Activated CD8-positive, alpha-beta T cell treated with anti-CD3 and anti-CD28 coated beads, Interleukin-2, amount 10 ng/mL, durations not matched to agents 7 days and 5 days (primary cell): Measurements from ENCODE around the gene DSCAML1. TPM values are rescaled to one million over a fixed set of nuclear protein-coding genes. Genes with fewer than 3 reads are reported as not detected.
"Not testable (repeated sequence)": the region's sequence is repeated elsewhere in the genome, so short reads cannot be mapped to it uniquely, and the experiment has no call there.

Experiments
- ATAC-seq: fragments of 150-1000 bp; cut with Tn5 transposase; one replicate; pipeline ENCODE4 v1.10.0; 2021; ENCODE audit warnings: moderate library complexity
- CTCF ChIA-PET: fragments of 350-600 bp; sonication (Branson Sonifier 250); formaldehyde crosslinking; loops from one replicate; lab custom pipeline; 2021; ENCODE audit warnings: antibody characterized with exemption; lab: Charles Lee
- POLR2A ChIA-PET: fragments of 350-600 bp; sonication (Branson Sonifier 250); formaldehyde crosslinking; loops from one replicate; lab custom pipeline; 2021; ENCODE audit warnings: antibody characterized with exemption; lab: Charles Lee
- DNase-seq: peaks from one replicate; pipeline ENCODE4 v3.0.0-alpha.2; 2020
- H3K27ac Mint-ChIP-seq: one replicate; pipeline ENCODE4 v1.8.0; 2021; ENCODE audit warnings: mild to moderate bottlenecking, mixed read lengths
- H3K27me3 Mint-ChIP-seq: one replicate; pipeline ENCODE4 v1.8.0; 2021; ENCODE audit warnings: low read depth, mixed read lengths
- H3K36me3 Mint-ChIP-seq: one replicate; pipeline ENCODE4 v1.8.0; 2021; ENCODE audit warnings: low read depth, mixed read lengths
- H3K4me1 Mint-ChIP-seq: one replicate; pipeline ENCODE4 v1.8.0; 2021; ENCODE audit warnings: low read depth, mixed read lengths
- H3K4me3 Mint-ChIP-seq: one replicate; pipeline ENCODE4 v1.8.0; 2021; ENCODE audit warnings: mild to moderate bottlenecking, mixed read lengths
- H3K9me3 Mint-ChIP-seq: one replicate; pipeline ENCODE4 v1.8.0; 2022; ENCODE audit warnings: mixed read lengths; ENCODE audit not compliant: insufficient read depth
- total RNA-seq, 2 experiments: library from RNA; stranded (reverse); gene quantifications; one replicate each; pipeline ENCODE4 v1.2.3, GENCODE V29; 2021

Gene DSCAML1
- total RNA-seq, 2 experiments from 2014 or later: 0.16 to 0.37 TPM

DNA sequence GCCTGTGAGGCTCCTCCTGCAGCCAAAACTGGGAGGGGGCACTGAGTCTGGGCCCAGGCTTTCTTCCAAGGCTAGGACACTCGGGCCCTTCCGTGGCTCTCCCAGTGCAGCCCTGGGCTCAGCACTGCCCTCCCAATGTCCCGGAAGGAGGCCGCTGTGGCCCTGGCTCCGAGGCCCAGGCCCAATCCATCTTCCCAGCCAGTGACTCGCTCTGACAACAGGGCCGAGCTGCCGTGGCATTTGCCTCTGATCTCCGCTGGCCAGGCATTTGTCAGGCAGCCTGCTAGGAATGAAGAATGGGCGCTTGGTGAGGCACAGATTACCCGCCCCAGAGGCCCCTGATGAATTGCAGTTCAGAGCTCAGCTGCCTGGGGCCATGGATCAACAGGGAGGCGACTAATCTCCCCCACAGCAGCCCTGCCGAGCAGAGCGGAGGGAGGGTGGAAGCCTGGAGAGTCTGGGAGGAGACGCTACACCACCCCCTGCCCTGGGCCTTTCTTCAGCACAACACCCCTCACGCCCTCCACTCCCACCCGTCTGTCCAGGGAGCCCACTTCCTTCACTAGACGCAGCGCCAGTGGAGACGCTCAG lies 19.2 kb upstream of the DSCAML1 start:
- ChIA-PET POLR2A (interaction anchor here (1.0 to 4.7 kb wide), 15 partner anchors 8 to 390 kb away, joined by 3 to 25 read pairs (median 6); partner anchors contain the start of genes FXYD2 and IL10RA), CTCF (interaction anchor here (0.7 to 12.4 kb wide), 22 partner anchors 8 to 585 kb away, joined by 3 to 436 read pairs (median 15); partner anchors contain the start of genes FXYD2, IL10RA, PCSK7 and RNF214)
- DNase-seq: no peak
- Mint-ChIP-seq H3K36me3 (no peaks in the 10 kb centered on the region), H3K9me3 (no peaks in the 10 kb centered on the region), H3K4me3 (peak overlapping the region; percentile 68), H3K27me3 (no peaks in the 10 kb centered on the region), H3K27ac (peak overlapping the region; percentile 95), H3K4me1 (peaks cover 68% of the 10 kb centered on the region)
- ATAC-seq: no peak

DNA sequence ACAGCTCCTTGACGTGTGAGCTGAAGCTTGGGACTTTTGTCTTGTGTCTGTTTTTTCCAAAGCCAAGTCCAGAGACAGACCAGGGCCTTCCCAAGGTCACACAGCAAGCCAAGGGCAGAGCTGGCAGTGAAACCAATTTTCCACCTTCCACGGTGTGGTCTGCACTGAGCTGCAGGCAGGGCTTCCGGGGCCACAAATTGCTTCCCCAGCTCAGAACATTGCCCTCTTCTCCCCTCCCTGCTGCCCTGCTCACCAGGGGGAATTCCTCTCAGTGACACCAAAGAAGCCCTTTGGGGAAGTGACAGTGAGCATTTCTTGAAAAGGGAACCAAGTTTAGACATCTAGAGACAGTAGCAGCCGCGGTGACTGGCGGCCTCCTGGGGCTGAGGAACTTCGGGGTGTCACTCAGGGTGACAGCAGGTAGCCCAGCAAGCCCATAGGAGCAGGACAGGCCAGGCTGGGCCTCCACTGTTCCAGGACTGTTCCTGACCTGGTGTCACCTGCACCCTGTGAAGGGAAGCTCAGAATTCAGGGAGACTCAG lies 18.3 kb upstream of the DSCAML1 start:
- no peaks in the 10 kb centered on the region for H3K9me3 Mint-ChIP-seq
- ATAC-seq (peak; percentile 75), DNase-seq (peak; percentile 74)
- H3K27me3 Mint-ChIP-seq: no peaks in the 10 kb centered on the region
- H3K4me3 Mint-ChIP-seq: peak overlapping the region; percentile 68
- peaks cover 67% of the 10 kb centered on the region for H3K4me1 Mint-ChIP-seq
- CTCF ChIA-PET: interaction anchor here (0.7 to 12.4 kb wide), 18 partner anchors 9 to 584 kb away, joined by 3 to 436 read pairs (median 20); partner anchors contain the start of genes FXYD2, IL10RA, PCSK7 and TMPRSS13
- POLR2A ChIA-PET: interaction anchor here (0.6 to 4.7 kb wide), 15 partner anchors 8 to 389 kb away, joined by 3 to 25 read pairs (median 5); partner anchors contain the start of genes FXYD2 and IL10RA
- no peaks in the 10 kb centered on the region for H3K36me3 Mint-ChIP-seq
- H3K27ac Mint-ChIP-seq: peak overlapping the region; percentile 95

DNA sequence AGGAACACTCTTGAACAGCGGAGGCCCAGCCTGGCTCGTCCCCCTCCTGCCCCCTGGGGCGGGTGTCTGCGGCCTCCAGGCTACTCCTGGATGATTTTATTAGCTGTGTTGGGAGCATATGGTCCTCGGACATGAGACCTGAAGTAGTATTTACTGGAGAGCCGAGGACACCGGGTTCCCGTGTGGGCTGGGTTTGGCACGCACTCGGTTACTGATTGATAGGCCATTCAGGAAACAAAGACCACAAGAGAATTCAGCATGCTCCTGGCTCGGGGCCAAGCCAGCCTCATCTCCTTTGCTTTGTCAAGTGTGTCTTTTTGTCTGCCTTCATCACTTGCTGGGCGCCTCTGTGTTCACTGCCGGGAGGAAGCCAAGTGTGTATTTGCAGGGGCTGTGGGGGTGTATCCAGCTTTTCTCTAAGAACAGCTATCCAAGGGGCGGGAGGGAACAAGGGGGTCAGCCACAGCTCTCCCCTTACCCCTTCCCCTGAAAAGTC lies 17.8 kb upstream of the DSCAML1 start:
- Mint-ChIP-seq H3K36me3 (no peaks in the 10 kb centered on the region), H3K27me3 (no peaks in the 10 kb centered on the region), H3K4me1 (peaks cover 66% of the 10 kb centered on the region), H3K4me3 (peak overlapping the region; percentile 68), H3K9me3 (no peaks in the 10 kb centered on the region), H3K27ac (peak overlapping the region; percentile 95)
- peak; percentile 92 for DNase-seq
- peak; percentile 66 for ATAC-seq
- POLR2A ChIA-PET: interaction anchor here (0.6 to 4.7 kb wide), 17 partner anchors 7 to 477 kb away, joined by 3 to 25 read pairs (median 5); partner anchors contain the start of genes FXYD2 and IL10RA
- CTCF ChIA-PET: interaction anchor here (0.7 to 12.4 kb wide), 15 partner anchors 9 to 583 kb away, joined by 3 to 436 read pairs (median 21); partner anchors contain the start of genes FXYD2, IL10RA, PCSK7 and TMPRSS13

DNA sequence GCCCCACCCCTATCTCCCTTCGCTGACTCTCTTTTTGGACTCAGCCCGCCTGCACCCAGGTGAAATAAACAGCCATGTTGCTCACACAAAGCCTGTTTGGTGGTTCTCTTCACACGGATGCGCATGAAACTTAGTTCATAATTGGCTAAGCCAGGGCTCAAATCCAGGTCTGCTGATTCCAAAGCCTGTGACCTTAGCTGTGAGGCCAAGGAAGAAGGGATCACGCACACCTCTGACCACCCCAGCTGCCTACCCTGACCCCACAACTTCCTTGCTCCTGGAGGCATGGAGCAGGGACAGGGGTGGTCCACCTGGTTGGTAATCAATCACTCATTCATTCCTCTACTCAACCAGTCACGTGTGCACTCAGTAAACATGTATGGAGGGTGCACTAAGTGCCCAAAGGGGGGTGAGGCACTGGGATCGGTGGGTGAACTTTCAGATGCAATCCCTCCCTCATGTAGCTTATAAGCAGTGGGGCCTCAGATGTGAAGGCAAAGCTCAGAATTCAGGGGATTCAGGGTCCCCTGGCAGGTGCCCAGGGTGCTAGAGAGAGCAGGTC lies 17.3 kb upstream of the DSCAML1 start:
- ChIA-PET POLR2A (interaction anchor here (0.6 to 4.7 kb wide), 12 partner anchors 8 to 476 kb away, joined by 3 to 25 read pairs (median 6); partner anchors contain the start of genes FXYD2 and IL10RA), CTCF (interaction anchor here (1.1 to 12.4 kb wide), 9 partner anchors 10 to 389 kb away, joined by 3 to 436 read pairs (median 34); partner anchors contain the start of genes FXYD2 and IL10RA)
- Mint-ChIP-seq H3K27me3 (no peaks in the 10 kb centered on the region), H3K27ac (peak overlapping the region; percentile 95), H3K36me3 (no peaks in the 10 kb centered on the region), H3K9me3 (no peaks in the 10 kb centered on the region), H3K4me3 (no peak overlapping the region), H3K4me1 (peaks cover 69% of the 10 kb centered on the region)
- ATAC-seq (no peak), DNase-seq (no peak)

DNA sequence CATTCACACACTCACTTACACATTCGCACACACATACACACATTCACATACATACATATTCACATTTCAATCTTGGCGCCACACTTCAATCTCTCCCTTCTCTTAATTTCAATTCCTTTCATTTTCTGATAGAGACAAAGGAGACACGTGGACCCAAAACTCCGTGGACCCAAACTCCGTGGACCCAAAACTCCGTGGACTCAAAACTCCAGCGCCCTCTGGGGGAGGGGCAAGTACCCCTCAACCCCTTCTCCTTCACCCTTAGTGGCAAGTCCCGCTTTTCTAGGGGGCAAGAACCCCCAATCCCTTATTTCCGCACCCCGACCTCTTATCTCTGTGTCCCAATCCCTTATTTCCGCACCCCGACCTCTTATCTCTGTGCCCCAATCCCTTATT lies 13.0 kb upstream of the DSCAML1 start:
- H3K27me3 Mint-ChIP-seq, POLR2A ChIA-PET, H3K4me3 Mint-ChIP-seq, H3K9me3 Mint-ChIP-seq, H3K36me3 Mint-ChIP-seq, DNase-seq, ATAC-seq: not testable (repeated sequence)
- CTCF ChIA-PET: interaction anchor here (0.9 to 7.9 kb wide), 8 partner anchors 10 to 482 kb away, joined by 3 to 404 read pairs (median 40); partner anchors contain the start of genes CEP164 and FXYD2
- Mint-ChIP-seq H3K4me1 (peaks cover 45% of the 10 kb centered on the region), H3K27ac (peak overlapping the region; percentile 10)

DNA sequence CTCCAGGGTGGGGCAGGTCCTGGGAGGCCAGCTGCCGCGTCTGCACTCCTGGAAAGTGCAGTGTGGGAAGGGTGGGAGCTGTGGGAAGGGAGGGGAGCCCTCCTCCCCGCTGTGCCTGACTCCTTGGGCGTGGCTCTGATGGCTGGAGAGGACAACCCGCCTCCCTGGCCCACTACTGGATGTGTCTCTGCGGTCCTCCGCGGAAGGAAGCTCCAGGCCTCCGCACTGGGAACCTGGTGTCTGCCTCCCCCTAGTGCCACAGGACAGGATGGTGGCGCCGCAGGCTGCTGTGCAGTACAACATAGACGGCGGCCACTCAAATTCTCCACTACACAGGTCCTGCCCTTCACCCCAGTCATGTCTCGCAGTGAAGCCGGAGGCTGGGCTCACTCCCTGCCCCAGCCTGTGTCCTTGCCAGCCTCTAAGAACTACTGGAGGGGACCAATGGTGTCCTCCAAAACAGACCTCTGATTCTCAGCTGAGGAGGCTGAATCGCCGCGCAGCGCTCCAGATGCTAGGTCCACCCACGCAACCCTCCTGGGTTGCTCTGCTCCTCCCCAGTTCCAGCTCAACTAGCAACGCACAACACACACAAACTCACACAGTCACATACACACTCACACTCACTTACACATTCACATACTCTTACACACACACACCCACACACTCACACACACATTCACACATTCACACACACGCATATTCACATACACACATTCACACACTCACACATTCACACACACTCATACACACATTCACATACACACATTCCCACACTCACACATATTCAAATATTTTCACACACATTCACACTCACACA lies 12.4 kb upstream of the DSCAML1 start:
- H3K4me1 Mint-ChIP-seq: peaks cover 39% of the 10 kb centered on the region
- peak overlapping the region; percentile 10 for H3K27ac Mint-ChIP-seq
- no peaks in the 10 kb centered on the region for H3K9me3 Mint-ChIP-seq
- peak; percentile 88 for ATAC-seq
- no peaks in the 10 kb centered on the region for H3K27me3 Mint-ChIP-seq
- DNase-seq: peak; percentile 71
- H3K36me3 Mint-ChIP-seq: no peaks in the 10 kb centered on the region
- ChIA-PET POLR2A (interaction anchor here (0.6 to 1.4 kb wide), 3 partner anchors 8 to 21 kb away, joined by 3 to 6 read pairs (median 3); no protein-coding TSS in a partner anchor), CTCF (interaction anchor here (0.9 to 7.9 kb wide), 16 partner anchors 9 to 482 kb away, joined by 3 to 404 read pairs (median 11); partner anchors contain the start of genes CEP164 and FXYD2)
- H3K4me3 Mint-ChIP-seq: no peak overlapping the region

DNA sequence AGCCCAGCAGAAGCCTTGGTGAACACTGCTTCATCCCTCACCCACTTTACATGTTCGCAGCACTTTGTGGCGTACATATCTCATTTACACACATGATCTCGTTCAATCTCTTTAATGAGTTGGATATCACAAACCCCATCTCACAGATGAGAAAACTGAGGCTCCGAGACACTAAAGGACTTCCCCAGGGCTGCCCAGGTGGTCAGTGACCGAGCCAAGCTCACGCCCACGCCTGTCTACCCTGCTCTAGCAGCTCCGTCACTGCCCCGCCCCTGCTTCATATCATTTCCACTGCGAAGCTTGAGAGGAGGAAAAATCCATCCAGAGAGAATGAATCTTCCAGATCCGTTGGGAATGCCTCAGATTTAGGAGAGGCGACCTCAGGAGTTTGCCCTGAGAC lies 11.8 kb upstream of the DSCAML1 start:
- Mint-ChIP-seq H3K4me3 (no peak overlapping the region), H3K27me3 (no peaks in the 10 kb centered on the region), H3K36me3 (no peaks in the 10 kb centered on the region), H3K4me1 (peaks cover 33% of the 10 kb centered on the region), H3K9me3 (no peaks in the 10 kb centered on the region), H3K27ac (no peak overlapping the region)
- ATAC-seq (no peak), DNase-seq (no peak)
- POLR2A ChIA-PET: interaction anchor here (1.0 to 1.4 kb wide), 2 partner anchors 9 to 14 kb away, joined by 3 to 6 read pairs; no protein-coding TSS in a partner anchor
- CTCF ChIA-PET: interaction anchor here (0.7 to 7.9 kb wide), 24 partner anchors 8 to 481 kb away, joined by 3 to 404 read pairs (median 10); partner anchors contain the start of genes CEP164, FXYD2 and IL10RA

DNA sequence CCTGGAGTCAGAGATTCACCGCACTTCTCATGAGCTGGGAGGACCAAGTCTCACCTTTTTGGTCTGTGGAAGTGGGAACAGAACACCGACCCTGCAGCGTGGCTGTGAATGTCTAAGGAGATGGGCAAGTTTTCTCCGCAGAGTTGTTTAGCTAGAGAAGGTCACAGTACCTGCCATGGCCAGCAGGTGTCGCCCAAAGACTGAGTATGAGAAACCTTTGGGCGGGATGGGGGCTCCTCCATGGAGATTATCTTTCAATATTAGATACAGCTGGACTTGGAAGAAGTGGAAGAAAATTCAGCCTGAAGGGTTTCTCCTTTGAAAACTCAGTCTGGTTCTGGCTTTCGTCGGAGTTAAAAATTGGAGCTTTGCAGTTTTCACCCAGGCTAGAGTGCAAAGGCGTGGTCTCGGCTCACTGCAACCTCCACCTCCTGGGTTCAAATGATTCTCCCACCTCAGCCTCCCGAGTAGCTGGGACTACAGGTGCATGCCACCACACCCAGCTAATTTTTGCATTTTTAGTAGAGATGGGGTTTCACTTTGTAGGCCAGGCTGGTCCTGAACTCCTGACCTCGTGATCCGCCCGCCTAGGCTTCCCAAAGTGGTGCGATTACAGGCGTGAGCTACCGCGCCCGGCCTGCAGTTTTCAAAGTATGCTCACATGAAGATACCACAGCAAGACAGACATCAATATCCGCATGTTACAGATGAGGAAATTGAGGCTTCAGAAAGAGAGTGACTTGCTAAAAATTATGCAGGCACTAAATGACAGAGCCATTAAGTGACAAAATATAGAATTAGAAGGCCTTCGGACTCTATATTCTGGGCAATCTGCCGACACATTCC lies 10.7 kb upstream of the DSCAML1 start:
- no peaks in the 10 kb centered on the region for H3K9me3 Mint-ChIP-seq
- H3K4me3 Mint-ChIP-seq: no peak overlapping the region
- H3K27me3 Mint-ChIP-seq: no peaks in the 10 kb centered on the region
- peak; percentile 66 for ATAC-seq
- H3K36me3 Mint-ChIP-seq: no peaks in the 10 kb centered on the region
- POLR2A ChIA-PET: interaction anchor here (0.6 to 1.2 kb wide), 6 partner anchors 8 to 246 kb away, joined by 3 to 13 read pairs (median 4); no protein-coding TSS in a partner anchor
- DNase-seq: peak; percentile 86
- CTCF ChIA-PET: interaction anchor here (0.6 to 7.9 kb wide), 55 partner anchors 9 to 765 kb away, joined by 3 to 404 read pairs (median 6); partner anchors contain the start of genes ARCN1, FXYD2 and IL10RA
- H3K4me1 Mint-ChIP-seq: peaks cover 25% of the 10 kb centered on the region
- no peak overlapping the region for H3K27ac Mint-ChIP-seq

DNA sequence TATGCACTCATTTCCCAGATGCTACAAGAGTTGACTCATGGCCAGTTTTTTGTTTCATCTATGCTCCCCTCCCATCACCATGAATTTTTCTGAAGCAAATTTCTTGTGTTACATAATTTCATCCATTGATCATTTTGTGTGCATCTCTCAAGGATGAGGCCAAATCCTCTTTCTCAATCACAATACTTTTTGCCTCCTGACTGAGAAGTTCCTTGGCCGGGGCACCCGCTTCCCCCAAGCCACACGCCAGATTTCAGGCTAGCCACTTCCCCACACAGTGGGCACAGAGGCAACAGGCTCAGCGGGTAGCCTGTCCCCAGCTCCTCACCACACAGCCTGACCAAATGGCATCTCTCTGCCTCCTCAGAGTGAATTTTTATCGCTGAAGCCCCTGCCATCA lies 9.8 kb upstream of the DSCAML1 start:
- H3K27me3 Mint-ChIP-seq: peaks cover 4% of the 10 kb centered on the region
- DNase-seq: no peak
- peaks cover 25% of the 10 kb centered on the region for H3K4me1 Mint-ChIP-seq
- ChIA-PET POLR2A (interaction anchor here (0.9 to 1.2 kb wide), 6 partner anchors 8 to 247 kb away, joined by 3 to 13 read pairs (median 3); no protein-coding TSS in a partner anchor), CTCF (interaction anchor here (0.6 to 7.9 kb wide), 48 partner anchors 8 to 382 kb away, joined by 3 to 404 read pairs (median 6); partner anchors contain the start of genes FXYD2 and IL10RA)
- no peak overlapping the region for H3K4me3 Mint-ChIP-seq
- H3K36me3 Mint-ChIP-seq: no peaks in the 10 kb centered on the region
- ATAC-seq: no peak
- no peaks in the 10 kb centered on the region for H3K9me3 Mint-ChIP-seq
- H3K27ac Mint-ChIP-seq: no peak overlapping the region
